PC-9 (cell line): ENCODE measurements around the gene OTOP2.

ENCODE experiments used
- CTCF ChIP-seq: fragments of 200-600 bp; sonication (generic); conservative IDR thresholded peaks from 2 replicates; pipeline ENCODE4 v1.6.1; 2017; ENCODE audit warnings: mixed run types, antibody characterized with exemption, mild to moderate bottlenecking, moderate library complexity
- EZH2 ChIP-seq: fragments of 200-600 bp; sonication (generic); IDR thresholded peaks from 2 replicates; pipeline ENCODE4 v1.8.0; 2017; ENCODE audit warnings: antibody characterized with exemption, low read depth

- no peak for TF ChIP-seq CTCF
- no peak for TF ChIP-seq EZH2
These were observed 33.5 kb upstream of the OTOP2 start for GRCh38 chr17:74890554-74890953.
